ENCODE measurements around the gene CYP46A1. TPM values are rescaled to one million over a fixed set of nuclear protein-coding genes. Genes with fewer than 3 reads are reported as not detected.

The CYP46A1 gene
- total RNA-seq, 1 experiment from 2014 or later = 0.59 TPM

- Histone ChIP-seq H3K14ac (ENCODE audit: insufficient read depth, low read length) (no peak overlapping the region), H3K4me2 (ENCODE audit: insufficient read depth, insufficient read length, low read length) (no peak overlapping the region), H2AFZ (ENCODE audit: low read length) (no peak overlapping the region), H3K23me2 (ENCODE audit: insufficient read length, low read depth, low read length, poor library complexity, severe bottlenecking) (no peaks in the 10 kb centered on the region), H3K9me3 (ENCODE audit: control insufficient read depth, low read depth, low read length) (no peaks in the 10 kb centered on the region), H4K20me1 (ENCODE audit: control insufficient read depth, insufficient read depth, insufficient read length) (no peaks in the 10 kb centered on the region), H2BK20ac (ENCODE audit: low read depth, low read length, poor library complexity, severe bottlenecking) (no peak overlapping the region), H3K27me3 (ENCODE audit: insufficient read depth, low read length) (no peaks in the 10 kb centered on the region), H4K8ac (replicated peaks; ENCODE audit: insufficient read length, low read depth, low read length) (no peak overlapping the region), H3K56ac (ENCODE audit: insufficient read length, low read depth, low read length) (no peak overlapping the region), H2BK5ac (ENCODE audit: insufficient read length, low read length) (no peak overlapping the region), H3K79me2 (ENCODE audit: insufficient read depth, low read length) (no peaks in the 10 kb centered on the region), H2BK15ac (ENCODE audit: low read depth, low read length) (no peak overlapping the region), H3K9ac (ENCODE audit: extremely low read depth, insufficient read length, low read length) (no peak overlapping the region), H3K23ac (ENCODE audit: insufficient read length, low read depth, low read length) (no peak overlapping the region), H3K27ac (ENCODE audit: insufficient read length, low read depth, low read length) (no peak overlapping the region), H2BK120ac (ENCODE audit: low read depth, low read length, poor library complexity, severe bottlenecking) (no peak overlapping the region), H3T11ph (ENCODE audit: low read length) (no peak overlapping the region), H3K4me1 (ENCODE audit: insufficient read depth, low read length) (no peaks in the 10 kb centered on the region), H3K18ac (ENCODE audit: insufficient read length, low read depth, low read length) (no peak overlapping the region), H3K79me1 (ENCODE audit: insufficient read depth, low read depth, low read length, poor library complexity, severe bottlenecking) (no peaks in the 10 kb centered on the region), H2BK12ac (ENCODE audit: insufficient read length, low read depth, low read length) (no peak overlapping the region), H3K4ac (ENCODE audit: low read depth, low read length) (no peak overlapping the region), H4K91ac (ENCODE audit: insufficient read length, low read depth, low read length) (no peak overlapping the region), H2AK5ac (ENCODE audit: insufficient read length, low read length) (no peak overlapping the region), H4K5ac (ENCODE audit: insufficient read length, low read depth, low read length) (no peak overlapping the region)
- no peak for TF ChIP-seq CTCF (conservative IDR thresholded peaks at IDR 0.05)
- WGBS (ENCODE audit: extremely low coverage, insufficient read length, low lambda C conversion rate) = no CpG with 5 or more reads among the region's 11 CpGs
- Mint-ChIP-seq H3K27ac (no peak overlapping the region), H3K36me3 (ENCODE audit: insufficient read depth in 1 of 3, low read depth in 3 of 3) (no peaks in the 10 kb centered on the region), H3K4me1 (peaks cover 16 to 29% of the 10 kb centered on the region in 2 experiments), H3K9me3 (no peaks in the 10 kb centered on the region), H3K4me3 (no peak overlapping the region; a peak in 1 of 5 replicates), H3K27me3 (ENCODE audit: low read depth) (peaks cover 14% of the 10 kb centered on the region)
- DNase-seq = no peak
Observed at GRCh38 chr14:99689266-99690236, 5.5 kb downstream of the CYP46A1 start.

Measured in H9 (cell line).